ENCODE results near the gene ZNF14.

GRCh38 chr19:19742773-19743172 lies 9.9 kb upstream of the ZNF14 start:
- TF ChIP-seq CTCF (conservative IDR thresholded peaks at IDR 0.05; ENCODE audit: low read depth, low read length) (no peak), EZH2 (IDR thresholded peaks at IDR 0.05; ENCODE audit: borderline replicate concordance, low read depth, low read length, poor library complexity, severe bottlenecking) (no peak)
